Chondrocyte (in vitro differentiated cells): ENCODE results near the gene KDSR. TPM values are rescaled to one million over a fixed set of nuclear protein-coding genes. Genes with fewer than 3 reads are reported as not detected.

Experiments used
- DNase-seq: peaks from one replicate; pipeline ENCODE4 v3.0.0; 2021; ENCODE audit warnings: mixed read lengths, low spot score
- H3K27ac Mint-ChIP-seq: one replicate; pipeline ENCODE4 v1.8.0; 2021; ENCODE audit warnings: mild to moderate bottlenecking, moderate library complexity, mixed read lengths; ENCODE audit not compliant: unreplicated experiment
- H3K27me3 Mint-ChIP-seq: 2 replicates; pipeline ENCODE4 v1.8.0; 2021; ENCODE audit warnings: low read depth, mixed read lengths
- H3K36me3 Mint-ChIP-seq: 2 replicates; pipeline ENCODE4 v1.8.0; 2021; ENCODE audit warnings: low read depth, mixed read lengths
- H3K4me1 Mint-ChIP-seq: 2 replicates; pipeline ENCODE4 v1.8.0; 2021; ENCODE audit warnings: low read depth, mild to moderate bottlenecking, mixed read lengths
- H3K4me3 Mint-ChIP-seq: one replicate; pipeline ENCODE4 v1.8.0; 2021; ENCODE audit warnings: mild to moderate bottlenecking, moderate library complexity, mixed read lengths; ENCODE audit not compliant: unreplicated experiment
- H3K9me3 Mint-ChIP-seq: 2 replicates; pipeline ENCODE4 v1.8.0; 2021; ENCODE audit warnings: low read depth, mixed read lengths
- CTCF ChIP-seq: fragments of 200-600 bp; sonication (generic); IDR thresholded peaks from 2 replicates; pipeline ENCODE4 v1.5.0; 2021; ENCODE audit warnings: antibody characterized with exemption, mild to moderate bottlenecking, moderate library complexity
- total RNA-seq: library from RNA; stranded (reverse); gene quantifications from 3 replicates; pipeline ENCODE4 v1.2.1, GENCODE V29; 2021

The KDSR gene
- total RNA-seq, 1 donor from 2014 or later = 64.2 TPM

GRCh38 chr18:63350230-63350629 is 16.8 kb downstream of the KDSR start:
- no peaks in the 10 kb centered on the region for H3K4me1 Mint-ChIP-seq
- H3K4me3 Mint-ChIP-seq = no peak overlapping the region
- peaks cover 31% of the 10 kb centered on the region for H3K36me3 Mint-ChIP-seq
- no peaks in the 10 kb centered on the region for H3K27me3 Mint-ChIP-seq
- no peak for DNase-seq
- no peak for TF ChIP-seq CTCF
- H3K27ac Mint-ChIP-seq = no peak overlapping the region
- no peaks in the 10 kb centered on the region for H3K9me3 Mint-ChIP-seq

- Mint-ChIP-seq H3K9me3 (no peaks in the 10 kb centered on the region), H3K4me1 (no peaks in the 10 kb centered on the region), H3K27ac (no peak overlapping the region)
These were observed 18.4 kb downstream of the KDSR start for GRCh38 chr18:63348508-63349136.

GRCh38 chr18:63346480-63347183 is 20.4 kb downstream of the KDSR start:
- no peak for DNase-seq
- H3K27ac Mint-ChIP-seq = no peak overlapping the region

More at GRCh38 chr18:63348508-63349136, 18.4 kb downstream of the KDSR start:
- no peak overlapping the region for H3K4me3 Mint-ChIP-seq
- H3K36me3 Mint-ChIP-seq = peaks cover 33% of the 10 kb centered on the region
- TF ChIP-seq CTCF = no peak
- no peak for DNase-seq
- H3K27me3 Mint-ChIP-seq = no peaks in the 10 kb centered on the region

GRCh38 chr18:63346031-63346430 is 21.0 kb downstream of the KDSR start:
- no peaks in the 10 kb centered on the region for H3K9me3 Mint-ChIP-seq
- H3K27me3 Mint-ChIP-seq = no peaks in the 10 kb centered on the region
- no peak overlapping the region for H3K4me3 Mint-ChIP-seq
- H3K27ac Mint-ChIP-seq = no peak overlapping the region
- no peak for DNase-seq
- no peaks in the 10 kb centered on the region for H3K4me1 Mint-ChIP-seq
- TF ChIP-seq CTCF = no peak
- peaks cover 31% of the 10 kb centered on the region for H3K36me3 Mint-ChIP-seq

More at GRCh38 chr18:63346480-63347183, 20.4 kb downstream of the KDSR start:
- TF ChIP-seq CTCF = no peak
- no peaks in the 10 kb centered on the region for H3K27me3 Mint-ChIP-seq
- H3K4me3 Mint-ChIP-seq = no peak overlapping the region
- H3K36me3 Mint-ChIP-seq = peaks cover 31% of the 10 kb centered on the region
- no peaks in the 10 kb centered on the region for H3K4me1 Mint-ChIP-seq
- H3K9me3 Mint-ChIP-seq = no peaks in the 10 kb centered on the region

GRCh38 chr18:63344918-63345317 is 22.1 kb downstream of the KDSR start:
- no peak overlapping the region for H3K27ac Mint-ChIP-seq

More at GRCh38 chr18:63344918-63345317, 22.1 kb downstream of the KDSR start:
- Mint-ChIP-seq H3K4me3 (no peak overlapping the region), H3K9me3 (no peaks in the 10 kb centered on the region), H3K36me3 (peaks cover 30% of the 10 kb centered on the region), H3K4me1 (no peaks in the 10 kb centered on the region), H3K27me3 (no peaks in the 10 kb centered on the region)
- DNase-seq = no peak
- TF ChIP-seq CTCF = no peak
